ENCODE results near the gene SLC13A3.

DNA sequence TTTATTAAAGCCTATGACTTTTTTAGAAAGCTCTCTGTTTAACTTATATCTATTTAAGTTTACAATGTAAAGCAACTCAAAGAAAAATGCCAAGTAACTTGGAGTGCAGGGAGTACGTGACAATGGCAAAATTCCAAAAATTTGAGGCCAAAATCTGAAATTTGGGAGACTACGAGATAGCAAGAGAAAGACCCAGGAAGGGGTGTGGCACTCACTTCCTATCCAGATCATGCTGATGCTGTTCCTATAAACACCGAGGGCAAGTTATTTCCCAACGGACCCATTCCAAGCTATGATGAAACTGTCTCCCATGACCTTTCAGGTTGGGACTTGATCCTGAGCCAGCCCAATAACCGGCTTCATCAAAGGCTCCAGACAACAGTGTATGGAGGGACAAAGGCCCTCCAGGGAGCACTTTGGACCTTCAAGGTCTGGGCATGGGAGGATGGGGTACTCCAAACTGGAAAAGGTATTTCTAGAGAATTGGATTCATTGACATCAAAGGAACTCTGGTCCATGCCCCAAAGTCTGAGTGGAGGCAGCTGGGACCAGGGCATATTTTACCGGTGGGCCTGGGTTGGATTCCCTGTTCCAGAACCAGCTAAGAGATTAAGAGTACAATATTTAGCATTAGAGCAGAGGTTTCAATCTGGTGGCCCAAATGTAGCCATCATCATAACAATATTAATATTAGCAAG is 15.7 kb upstream of the SLC13A3 start:
- TF ChIP-seq, protein P1, sequence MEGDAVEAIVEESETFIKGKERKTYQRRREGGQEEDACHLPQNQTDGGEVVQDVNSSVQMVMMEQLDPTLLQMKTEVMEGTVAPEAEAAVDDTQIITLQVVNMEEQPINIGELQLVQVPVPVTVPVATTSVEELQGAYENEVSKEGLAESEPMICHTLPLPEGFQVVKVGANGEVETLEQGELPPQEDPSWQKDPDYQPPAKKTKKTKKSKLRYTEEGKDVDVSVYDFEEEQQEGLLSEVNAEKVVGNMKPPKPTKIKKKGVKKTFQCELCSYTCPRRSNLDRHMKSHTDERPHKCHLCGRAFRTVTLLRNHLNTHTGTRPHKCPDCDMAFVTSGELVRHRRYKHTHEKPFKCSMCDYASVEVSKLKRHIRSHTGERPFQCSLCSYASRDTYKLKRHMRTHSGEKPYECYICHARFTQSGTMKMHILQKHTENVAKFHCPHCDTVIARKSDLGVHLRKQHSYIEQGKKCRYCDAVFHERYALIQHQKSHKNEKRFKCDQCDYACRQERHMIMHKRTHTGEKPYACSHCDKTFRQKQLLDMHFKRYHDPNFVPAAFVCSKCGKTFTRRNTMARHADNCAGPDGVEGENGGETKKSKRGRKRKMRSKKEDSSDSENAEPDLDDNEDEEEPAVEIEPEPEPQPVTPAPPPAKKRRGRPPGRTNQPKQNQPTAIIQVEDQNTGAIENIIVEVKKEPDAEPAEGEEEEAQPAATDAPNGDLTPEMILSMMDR (conservative IDR thresholded peaks at IDR 0.05; ENCODE audit: low read depth, low read length), result no peak
- no peak for TF ChIP-seq EZH2 (IDR thresholded peaks at IDR 0.05; ENCODE audit: borderline replicate concordance, low read depth, low read length, poor library complexity, severe bottlenecking)
